Measurements from ENCODE around the gene THAP2. TPM values are rescaled to one million over a fixed set of nuclear protein-coding genes. Genes with fewer than 3 reads are reported as not detected.

Gene THAP2
- total and polyA plus RNA-seq, 8 donors = 0.87 to 4.3 (median 1.8) TPM; not detected in 1

DNA sequence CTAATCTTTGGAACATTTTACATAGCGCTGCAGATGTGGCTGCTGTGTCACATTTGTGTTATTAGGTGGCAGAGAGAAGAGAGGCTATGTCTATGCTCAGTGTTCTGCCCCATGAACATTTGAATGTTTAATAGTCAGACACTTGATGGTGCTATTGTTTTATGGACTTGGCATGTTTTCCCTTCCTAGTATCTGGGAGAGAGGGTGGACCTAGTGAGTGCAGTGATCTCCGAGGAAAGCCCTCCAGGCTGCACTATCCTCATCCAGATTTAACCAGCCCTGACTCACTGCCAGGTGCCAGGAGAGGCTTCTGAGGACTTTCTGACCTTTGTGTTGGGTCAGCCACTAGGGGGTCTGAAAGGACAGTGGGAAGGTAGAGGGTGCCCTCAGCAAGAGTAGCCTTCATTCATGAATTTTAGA, 24.8 kb upstream of the THAP2 start:
- Histone ChIP-seq H3K9me3 (no peaks in the 10 kb centered on the region), H3K27ac (no peak overlapping the region), H3K36me3 (peaks cover 40 to 100% (median 94%) of the 10 kb centered on the region in 4 donors), H3K4me3 (no peak overlapping the region), H3K27me3 (no peaks in the 10 kb centered on the region), H3K4me1 (peaks cover 0 to 26% (median 0%) of the 10 kb centered on the region in 4 donors)
- intact Hi-C loops (cut with DNase I; ENCODE audit: low total_unique reads) = no loop called here
- 68 to 79% (median 71%) methylated on average over 2 of the region's 2 CpGs for WGBS, 5 donors
- TF ChIP-seq POLR2AphosphoS5 (IDR thresholded peaks at IDR 0.05) (no peak), EP300 (IDR thresholded peaks at IDR 0.05) (no peak), POLR2A (IDR thresholded peaks at IDR 0.05) (no peak)
- TF ChIP-seq, protein P1, sequence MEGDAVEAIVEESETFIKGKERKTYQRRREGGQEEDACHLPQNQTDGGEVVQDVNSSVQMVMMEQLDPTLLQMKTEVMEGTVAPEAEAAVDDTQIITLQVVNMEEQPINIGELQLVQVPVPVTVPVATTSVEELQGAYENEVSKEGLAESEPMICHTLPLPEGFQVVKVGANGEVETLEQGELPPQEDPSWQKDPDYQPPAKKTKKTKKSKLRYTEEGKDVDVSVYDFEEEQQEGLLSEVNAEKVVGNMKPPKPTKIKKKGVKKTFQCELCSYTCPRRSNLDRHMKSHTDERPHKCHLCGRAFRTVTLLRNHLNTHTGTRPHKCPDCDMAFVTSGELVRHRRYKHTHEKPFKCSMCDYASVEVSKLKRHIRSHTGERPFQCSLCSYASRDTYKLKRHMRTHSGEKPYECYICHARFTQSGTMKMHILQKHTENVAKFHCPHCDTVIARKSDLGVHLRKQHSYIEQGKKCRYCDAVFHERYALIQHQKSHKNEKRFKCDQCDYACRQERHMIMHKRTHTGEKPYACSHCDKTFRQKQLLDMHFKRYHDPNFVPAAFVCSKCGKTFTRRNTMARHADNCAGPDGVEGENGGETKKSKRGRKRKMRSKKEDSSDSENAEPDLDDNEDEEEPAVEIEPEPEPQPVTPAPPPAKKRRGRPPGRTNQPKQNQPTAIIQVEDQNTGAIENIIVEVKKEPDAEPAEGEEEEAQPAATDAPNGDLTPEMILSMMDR (IDR thresholded peaks at IDR 0.05) = no peak
- no peak for DNase-seq

DNA sequence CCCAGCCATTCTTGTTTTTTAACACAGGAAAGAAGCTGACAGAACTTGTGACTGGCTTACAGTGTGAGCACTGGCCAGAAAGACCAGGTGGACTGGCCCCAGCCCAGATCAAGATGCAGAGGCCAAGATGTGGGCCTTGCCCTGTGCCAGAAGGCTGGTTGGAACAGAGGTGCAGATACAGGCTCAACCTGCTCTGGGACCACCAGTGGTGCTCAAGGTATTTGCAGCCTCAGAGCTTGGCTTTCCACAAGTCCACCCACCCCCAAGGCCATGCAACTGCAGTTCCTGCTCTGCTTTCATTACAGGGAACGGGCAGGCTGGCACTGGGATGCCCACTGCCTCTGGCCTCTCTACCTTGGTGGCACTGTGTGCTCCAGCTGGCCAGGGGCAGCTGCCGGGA, 23.8 kb upstream of the THAP2 start:
- intact Hi-C loops (cut with DNase I; ENCODE audit: low total_unique reads) = no loop called here
- Histone ChIP-seq H3K27me3 (no peaks in the 10 kb centered on the region), H3K4me1 (peaks cover 0 to 35% (median 0%) of the 10 kb centered on the region in 4 donors), H3K27ac (no peak overlapping the region), H3K4me3 (no peak overlapping the region), H3K36me3 (peaks cover 36 to 100% (median 94%) of the 10 kb centered on the region in 4 donors), H3K9me3 (no peaks in the 10 kb centered on the region)
- peak in 1 of 2 donors; percentile 28 for DNase-seq
- TF ChIP-seq POLR2AphosphoS5 (IDR thresholded peaks at IDR 0.05) = no peak
- no peak for TF ChIP-seq EP300 (IDR thresholded peaks at IDR 0.05)
- no peak for TF ChIP-seq POLR2A (IDR thresholded peaks at IDR 0.05)
- TF ChIP-seq, protein P1 (IDR thresholded peaks at IDR 0.05) = no peak
- WGBS, 5 donors = 88 to 100% (median 99%) methylated on average over 1 to 2 of the region's 2 CpGs

DNA sequence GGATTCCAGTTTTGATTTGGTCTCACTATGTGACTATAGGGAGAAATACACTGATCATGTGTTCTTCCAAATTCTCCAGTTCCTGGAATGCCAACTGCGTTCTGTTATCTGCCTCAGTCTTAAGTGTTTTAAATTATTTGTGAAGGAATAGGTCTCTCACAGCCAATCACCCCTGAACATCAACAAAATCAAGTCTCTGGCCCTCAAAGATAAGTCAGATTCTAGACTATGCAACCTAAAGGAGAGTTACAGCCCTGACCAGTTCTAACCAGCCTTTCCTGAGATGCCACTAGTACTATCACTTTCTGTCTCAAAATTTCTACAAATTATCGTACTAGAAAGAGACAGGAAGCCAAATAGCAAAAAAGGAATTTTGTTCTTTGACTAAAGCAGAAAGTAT, 22.7 kb upstream of the THAP2 start:
- no peak overlapping the region for H3K4me3 ChIP-seq
- DNase-seq = no peak
- TF ChIP-seq POLR2A (IDR thresholded peaks at IDR 0.05) (no peak), EP300 (IDR thresholded peaks at IDR 0.05) (no peak), POLR2AphosphoS5 (IDR thresholded peaks at IDR 0.05) (no peak)
- TF ChIP-seq, protein P1 (IDR thresholded peaks at IDR 0.05) = no peak
- intact Hi-C loops (cut with DNase I; ENCODE audit: low total_unique reads) = no loop called here
- 66 to 81% (median 73%) methylated on average over 2 of the region's 2 CpGs for WGBS, 5 donors
- no peak overlapping the region for H3K27ac ChIP-seq
- H3K9me3 ChIP-seq = no peaks in the 10 kb centered on the region
- no peaks in the 10 kb centered on the region for H3K27me3 ChIP-seq
- H3K36me3 ChIP-seq = peaks cover 32 to 99% (median 93%) of the 10 kb centered on the region in 4 donors
- peaks cover 0 to 42% (median 2%) of the 10 kb centered on the region in 4 donors for H3K4me1 ChIP-seq

DNA sequence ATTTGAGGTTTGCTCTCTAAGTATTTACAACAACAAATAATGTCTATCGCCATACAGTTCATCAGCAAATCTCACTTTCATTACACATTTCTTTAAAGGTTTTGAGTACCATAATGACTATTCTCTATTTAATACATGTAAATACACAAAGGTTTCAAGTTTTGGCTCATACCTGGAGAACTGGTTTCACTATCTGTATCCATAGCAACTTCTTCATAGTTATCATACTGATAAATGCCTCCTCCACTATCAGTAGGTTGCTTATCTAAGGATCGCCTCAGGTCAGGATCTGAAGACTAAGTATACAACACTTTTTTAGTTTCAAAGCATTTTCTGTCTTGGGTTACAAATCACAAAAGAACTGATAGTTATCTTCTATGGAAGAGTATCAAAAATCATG, 21.8 kb upstream of the THAP2 start:
- H3K27ac ChIP-seq = no peak overlapping the region
- peaks cover 0 to 44% (median 2%) of the 10 kb centered on the region in 4 donors for H3K4me1 ChIP-seq
- peaks cover 32 to 99% (median 94%) of the 10 kb centered on the region in 4 donors for H3K36me3 ChIP-seq
- no peak for TF ChIP-seq POLR2AphosphoS5 (IDR thresholded peaks at IDR 0.05)
- TF ChIP-seq, protein P1 (IDR thresholded peaks at IDR 0.05) = no peak
- no peak for TF ChIP-seq EP300 (IDR thresholded peaks at IDR 0.05)
- TF ChIP-seq POLR2A (IDR thresholded peaks at IDR 0.05) = no peak
- intact Hi-C loops (cut with DNase I; ENCODE audit: low total_unique reads) = no loop called here
- DNase-seq = no peak
- H3K27me3 ChIP-seq = no peaks in the 10 kb centered on the region
- no peaks in the 10 kb centered on the region for H3K9me3 ChIP-seq
- WGBS, 5 donors = 36 to 59% (median 53%) methylated on average over 2 of the region's 2 CpGs
- no peak overlapping the region for H3K4me3 ChIP-seq
